Ovary (tissue), 3 donors: ENCODE data around the gene CXorf58.

Experiments
- CTCF ChIP-seq, 3 donors: fragments of 450-650 bp in 2 of 3; fragments of 200-600 bp in 1 of 3; IDR thresholded peaks; one replicate each; pipeline versions ENCODE4 v1.5.1 to v1.8.0; 2016 to 2022; ENCODE audit warnings: antibody characterized with exemption in 3 of 3, mild to moderate bottlenecking in 1 of 3
- POLR2A ChIP-seq: fragments of 450-650 bp; IDR thresholded peaks from one replicate; pipeline ENCODE4 v1.6.1; 2017; ENCODE audit warnings: antibody characterized with exemption, mild to moderate bottlenecking, moderate library complexity
- donor health status: DM: no; HTN: no; CAD: no.

GRCh38 chrX:23884427-23885024, 23.3 kb upstream of the CXorf58 start:
- TF ChIP-seq POLR2A, result no peak
- no peak for TF ChIP-seq CTCF (IDR thresholded peaks at IDR 0.05)
